Loucy (cell line): ENCODE measurements around the gene NXPE4.
"Not testable (repeated sequence)": the region's sequence is repeated elsewhere in the genome, so short reads cannot be mapped to it uniquely, and the experiment has no call there.

Experiments
- H2AFZ ChIP-seq: fragments of 200-600 bp; sonication (generic); 2 replicates; pipeline ENCODE4 v1.6.0; 2016; ENCODE audit warnings: antibody characterized with exemption, mild to moderate bottlenecking, low read length, moderate library complexity
- H3F3A ChIP-seq: fragments of 200-600 bp; 2 replicates; pipeline ENCODE4 v1.6.0; 2016; ENCODE audit warnings: antibody characterized with exemption, low read depth, mild to moderate bottlenecking
- H3K27me3 ChIP-seq: fragments of 200-600 bp; sonication (generic); 2 replicates; pipeline ENCODE4 v1.6.1; 2014; ENCODE audit warnings: low read length, mild to moderate bottlenecking; ENCODE audit not compliant: insufficient read depth, poor library complexity, severe bottlenecking
- H3K36me3 ChIP-seq: fragments of 200-600 bp; sonication (generic); 2 replicates; pipeline ENCODE4 v1.6.1; 2016; ENCODE audit warnings: low read length; ENCODE audit not compliant: insufficient read depth
- H3K4me1 ChIP-seq: fragments of 200-600 bp; sonication (generic); 2 replicates; pipeline ENCODE4 v1.5.1; 2014; ENCODE audit warnings: low read length, mild to moderate bottlenecking; ENCODE audit not compliant: insufficient read depth, poor library complexity, severe bottlenecking
- H3K4me2 ChIP-seq: fragments of 200-600 bp; sonication (generic); 2 replicates; pipeline ENCODE4 v1.6.0; 2014; ENCODE audit warnings: antibody characterized with exemption, low read length, low read depth, mild to moderate bottlenecking; ENCODE audit not compliant: poor library complexity, severe bottlenecking
- H3K4me3 ChIP-seq: fragments of 200-600 bp; sonication (generic); 2 replicates; pipeline ENCODE4 v1.5.1; 2014; ENCODE audit warnings: low read length, mild to moderate bottlenecking, mixed read lengths; ENCODE audit not compliant: poor library complexity, severe bottlenecking
- H3K79me2 ChIP-seq: fragments of 200-600 bp; sonication (generic); 2 replicates; pipeline ENCODE4 v1.6.1; 2014; ENCODE audit warnings: low read length; ENCODE audit not compliant: insufficient read depth
- H3K9ac ChIP-seq: fragments of 200-600 bp; sonication (generic); 2 replicates; pipeline ENCODE4 v1.6.0; 2014; ENCODE audit warnings: mild to moderate bottlenecking, low read depth, low read length, moderate library complexity; ENCODE audit not compliant: poor library complexity, severe bottlenecking
- H3K9me2 ChIP-seq: fragments of 200-600 bp; sonication (generic); replicated peaks from 2 replicates; pipeline ENCODE4 v1.6.1; 2016; ENCODE audit warnings: low read depth, low read length, mixed read lengths
- H3K9me3 ChIP-seq: fragments of 200-600 bp; sonication (generic); 2 replicates; pipeline ENCODE4 v1.6.1; 2014; ENCODE audit warnings: mild to moderate bottlenecking, antibody characterized with exemption, low read length, low read depth; ENCODE audit not compliant: insufficient read depth
- H4K20me1 ChIP-seq: fragments of 200-600 bp; sonication (generic); 2 replicates; pipeline ENCODE4 v1.6.0; 2014; ENCODE audit warnings: antibody characterized with exemption, low read length, mild to moderate bottlenecking; ENCODE audit not compliant: insufficient read depth, poor library complexity, severe bottlenecking
- EZH2phosphoT487 ChIP-seq: fragments of 200-600 bp; IDR thresholded peaks from 2 replicates; pipeline ENCODE4 v1.6.1; 2018; ENCODE audit warnings: antibody characterized with exemption, mild to moderate bottlenecking, moderate library complexity, borderline replicate concordance
- TF ChIP-seq, protein P1 (sequence below): fragments of 200-600 bp; sonication (generic); conservative IDR thresholded peaks from 2 replicates; pipeline ENCODE4 v1.5.1; 2014; ENCODE audit warnings: mild to moderate bottlenecking, antibody characterized with exemption, low read length

The NXPE4 gene

DNA sequence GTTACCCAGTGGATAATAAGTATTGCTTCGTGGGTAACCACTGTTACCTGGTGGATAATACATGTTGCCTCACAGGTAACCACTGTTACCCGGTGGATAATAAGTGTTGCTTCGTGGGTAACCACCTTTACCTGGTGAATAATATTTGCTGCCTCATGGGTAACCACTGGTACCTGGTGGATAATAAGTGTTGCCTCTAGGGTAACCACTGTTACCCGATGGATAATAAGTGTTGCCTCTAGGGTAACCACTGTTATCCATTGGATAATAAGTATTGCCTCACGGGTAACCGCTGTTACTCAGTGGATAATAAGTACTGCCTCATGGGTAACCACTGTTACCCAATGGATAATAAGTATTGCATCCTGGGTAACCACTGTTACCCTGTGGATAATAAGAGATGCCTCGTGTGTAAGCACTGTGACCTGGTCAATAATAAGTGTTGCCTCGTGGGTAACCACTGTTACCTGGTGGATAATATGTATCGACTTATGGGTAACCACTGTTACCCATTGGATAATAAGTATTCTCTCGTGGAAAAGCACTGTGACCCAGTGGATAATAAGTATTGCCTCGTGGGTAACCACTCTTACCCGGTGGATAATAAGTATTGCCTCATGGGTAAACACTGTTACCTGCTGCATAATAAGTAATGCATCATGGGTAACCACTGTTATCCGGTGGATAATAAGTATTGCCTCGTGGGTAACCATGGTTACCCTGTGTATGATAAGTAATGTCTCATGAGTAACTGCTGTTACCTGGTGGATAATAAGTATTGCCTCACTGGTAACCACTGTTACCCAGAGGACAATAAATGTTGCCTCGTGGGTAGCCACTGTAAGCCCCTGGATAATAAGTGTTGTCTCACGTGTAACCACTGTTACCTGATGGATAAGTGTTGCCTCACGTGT, 20.1 kb upstream of the NXPE4 start:
- Histone ChIP-seq H3K9ac (no peak overlapping the region), H2AFZ (no peak overlapping the region), H3K4me1 (no peaks in the 10 kb centered on the region), H3F3A (no peaks in the 10 kb centered on the region), H4K20me1 (no peaks in the 10 kb centered on the region), H3K9me3 (peaks cover 47% of the 10 kb centered on the region; the same call in 1 of the 2 replicates), H3K4me2 (no peak overlapping the region), H3K79me2 (no peaks in the 10 kb centered on the region), H3K4me3 (no peak overlapping the region), H3K9me2 (no peaks in the 10 kb centered on the region), H3K36me3 (no peaks in the 10 kb centered on the region), H3K27me3 (no peaks in the 10 kb centered on the region)
- TF ChIP-seq EZH2phosphoT487: no peak
- TF ChIP-seq, protein P1, sequence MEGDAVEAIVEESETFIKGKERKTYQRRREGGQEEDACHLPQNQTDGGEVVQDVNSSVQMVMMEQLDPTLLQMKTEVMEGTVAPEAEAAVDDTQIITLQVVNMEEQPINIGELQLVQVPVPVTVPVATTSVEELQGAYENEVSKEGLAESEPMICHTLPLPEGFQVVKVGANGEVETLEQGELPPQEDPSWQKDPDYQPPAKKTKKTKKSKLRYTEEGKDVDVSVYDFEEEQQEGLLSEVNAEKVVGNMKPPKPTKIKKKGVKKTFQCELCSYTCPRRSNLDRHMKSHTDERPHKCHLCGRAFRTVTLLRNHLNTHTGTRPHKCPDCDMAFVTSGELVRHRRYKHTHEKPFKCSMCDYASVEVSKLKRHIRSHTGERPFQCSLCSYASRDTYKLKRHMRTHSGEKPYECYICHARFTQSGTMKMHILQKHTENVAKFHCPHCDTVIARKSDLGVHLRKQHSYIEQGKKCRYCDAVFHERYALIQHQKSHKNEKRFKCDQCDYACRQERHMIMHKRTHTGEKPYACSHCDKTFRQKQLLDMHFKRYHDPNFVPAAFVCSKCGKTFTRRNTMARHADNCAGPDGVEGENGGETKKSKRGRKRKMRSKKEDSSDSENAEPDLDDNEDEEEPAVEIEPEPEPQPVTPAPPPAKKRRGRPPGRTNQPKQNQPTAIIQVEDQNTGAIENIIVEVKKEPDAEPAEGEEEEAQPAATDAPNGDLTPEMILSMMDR: no peak

DNA sequence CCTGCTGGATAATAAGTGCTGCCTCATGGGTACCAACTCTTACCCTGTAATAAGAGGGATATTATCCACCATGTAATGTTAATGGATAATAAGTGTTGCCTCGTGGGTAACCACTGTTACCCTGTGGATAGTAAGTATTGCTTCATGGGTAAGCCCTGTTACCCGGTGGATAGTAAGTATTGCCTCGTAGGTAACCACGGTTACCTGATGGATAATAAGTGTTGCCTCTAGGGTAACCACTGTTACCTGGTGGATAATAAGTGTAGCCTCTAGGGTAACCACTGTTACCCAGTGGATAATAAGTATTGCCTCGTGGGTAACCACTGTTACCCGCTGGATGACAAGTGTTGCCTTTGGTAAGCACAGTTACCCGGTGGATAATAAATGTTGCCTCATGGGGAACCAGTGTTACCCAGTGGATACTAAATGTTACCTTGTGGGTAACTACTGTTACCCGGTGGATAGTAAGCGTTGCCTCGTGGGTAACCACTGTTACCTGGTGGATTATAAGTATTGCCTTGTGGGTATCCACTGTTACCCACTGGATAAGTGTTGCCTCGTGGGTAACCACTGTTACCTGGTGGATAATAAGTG, 18.6 kb upstream of the NXPE4 start:
- H3K36me3 ChIP-seq: no peaks in the 10 kb centered on the region
- no peak for TF ChIP-seq EZH2phosphoT487
- TF ChIP-seq, protein P1: no peak
- no peak overlapping the region for H3K4me2 ChIP-seq
- H3K4me1 ChIP-seq: no peaks in the 10 kb centered on the region
- no peaks in the 10 kb centered on the region for H4K20me1 ChIP-seq
- H3K9ac ChIP-seq: no peak overlapping the region
- H3K79me2 ChIP-seq: no peaks in the 10 kb centered on the region
- H3K9me2 ChIP-seq: no peaks in the 10 kb centered on the region
- H3K4me3 ChIP-seq: no peak overlapping the region
- no peaks in the 10 kb centered on the region for H3F3A ChIP-seq
- H3K9me3 ChIP-seq: peaks cover 43% of the 10 kb centered on the region; the same call in 1 of the 2 replicates
- H2AFZ ChIP-seq: no peak overlapping the region
- no peaks in the 10 kb centered on the region for H3K27me3 ChIP-seq

DNA sequence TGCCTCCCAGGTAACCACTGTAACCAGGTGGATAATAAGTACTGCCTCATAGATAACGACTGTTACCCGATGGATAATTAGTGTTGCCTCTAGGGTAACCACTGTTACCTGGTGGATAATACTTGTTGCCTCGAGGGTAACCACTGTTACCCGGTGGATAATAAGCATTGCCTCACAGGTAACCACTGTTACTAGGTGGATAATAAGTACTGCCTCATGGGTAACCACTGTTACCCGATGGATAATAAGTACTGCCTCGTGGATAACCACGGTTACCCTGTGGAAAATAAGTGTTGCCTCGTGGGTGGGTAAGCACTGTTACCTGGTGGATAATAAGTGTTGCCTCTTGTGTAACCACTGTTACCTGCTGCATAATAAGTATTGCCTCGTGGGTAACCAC, 17.5 kb upstream of the NXPE4 start:
- not testable (repeated sequence) for H3K4me2 ChIP-seq, H3F3A ChIP-seq, H3K9me2 ChIP-seq, H3K4me3 ChIP-seq, H4K20me1 ChIP-seq, H2AFZ ChIP-seq, H3K36me3 ChIP-seq, H3K79me2 ChIP-seq, H3K9ac ChIP-seq, H3K4me1 ChIP-seq, H3K27me3 ChIP-seq
- peaks cover 46% of the 10 kb centered on the region; the same call in 1 of the 2 replicates for H3K9me3 ChIP-seq
